Hepatic stellate cell (primary cell): ENCODE results near the gene PCOLCE2.

Experiments
- DNase-seq: peaks from one replicate; pipeline ENCODE4 v3.0.0; 2011; ENCODE audit warnings: low spot score

Gene PCOLCE2, protein sequence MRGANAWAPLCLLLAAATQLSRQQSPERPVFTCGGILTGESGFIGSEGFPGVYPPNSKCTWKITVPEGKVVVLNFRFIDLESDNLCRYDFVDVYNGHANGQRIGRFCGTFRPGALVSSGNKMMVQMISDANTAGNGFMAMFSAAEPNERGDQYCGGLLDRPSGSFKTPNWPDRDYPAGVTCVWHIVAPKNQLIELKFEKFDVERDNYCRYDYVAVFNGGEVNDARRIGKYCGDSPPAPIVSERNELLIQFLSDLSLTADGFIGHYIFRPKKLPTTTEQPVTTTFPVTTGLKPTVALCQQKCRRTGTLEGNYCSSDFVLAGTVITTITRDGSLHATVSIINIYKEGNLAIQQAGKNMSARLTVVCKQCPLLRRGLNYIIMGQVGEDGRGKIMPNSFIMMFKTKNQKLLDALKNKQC

DNA sequence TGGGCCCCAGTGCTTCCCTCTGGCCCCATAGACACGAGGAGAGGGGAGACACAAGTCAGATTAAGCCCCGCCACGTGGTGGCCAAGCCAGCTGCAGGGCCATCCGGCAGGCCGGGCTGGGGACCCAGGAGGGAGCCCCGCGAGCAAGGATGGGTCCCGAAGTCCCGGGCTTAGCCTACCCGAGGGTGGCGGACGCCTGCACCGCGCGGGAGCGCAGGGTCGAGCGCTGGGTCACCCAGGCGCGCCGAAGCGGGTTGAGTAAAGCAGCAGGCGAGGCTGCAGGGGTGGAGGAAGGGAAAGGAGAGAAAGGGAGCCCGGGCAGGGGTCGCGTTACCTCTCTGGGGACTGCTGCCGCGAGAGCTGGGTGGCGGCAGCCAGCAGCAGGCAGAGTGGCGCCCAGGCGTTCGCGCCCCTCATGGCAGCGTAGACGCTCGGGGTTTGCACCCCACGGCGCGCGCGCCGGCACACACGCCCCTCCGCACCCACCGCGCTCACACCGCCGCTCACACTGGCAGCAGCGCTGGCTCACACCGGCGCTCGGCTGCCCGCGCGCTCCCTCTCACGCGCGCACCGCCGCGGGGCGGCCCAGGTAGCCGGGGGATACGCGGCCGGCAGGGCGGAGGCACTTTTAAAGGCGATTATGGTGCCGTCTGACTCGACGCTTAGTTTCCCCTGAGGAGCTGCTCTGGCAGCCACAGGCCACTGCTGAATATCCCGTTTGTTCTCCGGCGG lies at the start of gene PCOLCE2:
TSS of gene PCOLCE2 (minus strand) at position 603 of the 731 bp plus-strand sequence. CDS start at position 416, 187 bp downstream.
- peak; percentile 51 for DNase-seq

DNA sequence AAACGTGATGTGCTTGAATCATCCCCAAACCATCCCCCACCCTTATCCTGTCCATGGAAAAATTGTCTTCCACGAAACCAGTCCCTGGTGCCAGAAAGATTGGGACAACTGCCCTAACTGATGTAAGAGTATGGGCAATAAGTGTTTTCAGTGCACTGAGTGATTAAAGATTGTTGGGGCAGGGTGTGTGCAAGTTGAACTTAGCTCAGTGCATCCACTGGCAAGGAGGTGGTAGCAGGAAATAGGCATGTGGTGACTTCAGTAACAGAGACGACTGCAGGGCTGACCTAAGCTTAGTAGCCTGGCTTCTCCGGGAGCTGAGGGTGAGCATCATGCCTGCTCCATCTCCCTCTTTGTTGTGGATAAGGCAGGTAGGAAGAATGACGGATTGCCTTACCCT lies 47.1 kb upstream of the PCOLCE2 start:
- no peak for DNase-seq

GRCh38 chr3:142934887-142935269 lies 46.0 kb upstream of the PCOLCE2 start:
- no peak for DNase-seq

DNA sequence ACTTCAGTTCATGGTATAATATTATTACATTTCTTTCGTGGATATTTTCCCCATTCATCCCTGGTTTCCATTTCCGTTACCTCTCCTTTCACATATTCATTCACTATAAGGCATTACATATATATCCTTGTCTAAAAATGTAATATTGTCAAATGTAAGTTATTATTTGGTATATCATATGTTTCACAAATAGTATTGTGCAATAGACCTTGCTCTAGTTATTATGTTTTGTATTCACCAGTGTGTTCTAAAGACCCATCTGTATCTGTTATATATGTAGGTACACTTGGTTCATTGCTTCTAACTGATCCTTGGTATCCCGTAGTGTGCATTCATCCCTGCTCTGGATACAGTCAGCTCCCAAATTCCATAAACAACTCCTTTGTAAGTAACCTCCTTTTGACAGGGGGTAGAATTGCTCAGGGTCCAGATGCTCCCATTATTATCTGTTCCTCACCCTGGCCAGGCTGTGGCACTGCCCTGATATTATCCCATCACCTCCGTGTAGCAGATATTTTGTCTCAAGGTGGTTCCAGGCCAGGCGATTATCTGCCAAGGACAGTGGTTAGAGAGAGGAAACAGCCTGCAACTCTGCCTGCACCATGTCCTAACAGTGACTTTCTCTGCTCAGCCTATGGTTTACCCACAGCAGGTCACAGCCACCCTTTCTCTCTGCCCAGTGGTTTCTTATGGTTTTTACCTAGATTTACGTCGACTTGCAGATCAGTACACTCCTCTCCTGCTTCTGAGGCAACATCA lies 45.4 kb upstream of the PCOLCE2 start:
- DNase-seq, result no peak

DNA sequence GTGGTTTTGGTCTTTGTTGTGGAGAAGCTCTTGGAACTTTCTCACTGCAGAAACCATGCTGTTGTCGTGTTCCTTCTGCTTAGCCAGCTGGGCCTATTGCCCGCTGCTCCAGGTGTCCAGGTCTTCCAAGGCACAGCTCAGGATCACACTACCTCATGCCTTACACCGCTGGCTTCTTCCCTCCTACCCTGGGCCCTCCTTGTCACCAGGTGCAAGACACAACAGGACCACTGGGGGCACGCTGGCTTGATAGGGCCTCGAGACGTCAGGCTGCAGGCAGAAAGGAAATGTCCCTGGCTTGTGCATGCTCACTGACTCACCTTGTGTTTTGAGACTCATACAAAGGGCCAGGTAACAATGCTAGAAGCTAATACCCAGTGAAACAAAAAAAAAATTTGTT lies 42.3 kb upstream of the PCOLCE2 start:
- no peak for DNase-seq

DNA sequence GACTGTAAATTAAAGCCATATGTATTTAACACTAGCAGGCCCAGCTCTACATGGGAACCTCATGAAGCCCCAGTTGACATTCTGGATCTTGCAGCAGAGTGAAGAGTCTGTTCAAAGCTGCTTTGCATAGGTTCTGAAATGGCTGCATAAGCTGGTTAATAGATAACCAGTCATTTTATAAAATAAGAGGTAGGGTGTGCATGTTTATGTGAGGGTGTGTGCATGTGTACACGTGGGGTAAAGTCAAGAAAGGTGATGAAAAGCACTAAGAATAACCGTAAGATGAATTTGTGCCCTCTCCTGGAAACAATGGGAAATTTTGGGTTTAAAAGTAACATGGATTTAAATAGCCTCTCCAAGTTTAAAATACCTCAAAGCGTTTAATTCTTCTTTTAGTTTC lies 41.6 kb upstream of the PCOLCE2 start:
- no peak for DNase-seq

DNA sequence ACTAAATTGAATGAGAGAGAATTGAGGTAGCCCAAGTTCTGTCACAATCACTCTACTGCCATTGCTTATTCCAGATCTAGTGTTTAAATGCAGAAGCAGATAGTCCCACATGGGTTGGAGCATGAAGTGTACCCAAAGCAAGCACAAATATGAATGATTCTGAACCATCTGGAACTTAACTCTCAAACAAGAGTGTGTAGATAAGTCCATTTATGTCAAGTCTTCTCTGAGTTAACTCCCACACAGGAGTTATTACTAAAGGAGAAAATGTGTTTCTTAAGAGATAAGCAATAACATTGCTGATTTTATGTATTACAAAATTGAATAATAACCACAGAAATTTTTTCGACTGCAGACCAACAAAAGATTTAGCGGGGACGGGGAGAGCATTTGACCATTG lies 41.0 kb upstream of the PCOLCE2 start:
- DNase-seq, result no peak

GRCh38 chr3:142929109-142929508 lies 40.2 kb upstream of the PCOLCE2 start:
- DNase-seq, result no peak

DNA sequence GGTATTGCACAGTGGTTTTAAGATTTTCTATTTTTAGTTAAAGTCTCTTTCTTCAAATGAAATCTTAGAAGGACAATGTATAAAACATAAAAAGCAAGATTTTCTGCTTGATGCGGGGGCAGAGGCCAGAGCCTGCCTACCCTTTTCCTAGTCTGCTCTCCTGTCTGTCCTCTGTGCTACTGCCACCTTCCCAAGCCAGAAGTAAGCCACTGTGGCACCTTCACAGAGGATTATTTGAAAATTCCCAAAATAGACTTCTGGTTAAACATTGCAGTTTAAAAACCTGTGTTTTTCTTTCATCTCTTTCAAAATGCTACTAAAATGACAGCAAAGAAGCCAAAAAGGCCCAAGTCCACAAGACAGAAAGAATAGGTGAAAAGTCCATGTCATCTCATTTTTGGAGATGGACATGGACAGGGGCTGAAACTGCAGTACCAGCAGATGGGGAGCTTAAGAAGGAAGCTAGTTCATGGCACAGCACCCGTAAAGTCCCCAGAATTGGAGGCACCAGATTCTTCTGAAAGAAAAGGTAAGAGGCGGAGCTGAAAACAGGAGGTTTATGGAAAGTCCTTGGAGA lies 37.6 kb upstream of the PCOLCE2 start:
- DNase-seq, result no peak

DNA sequence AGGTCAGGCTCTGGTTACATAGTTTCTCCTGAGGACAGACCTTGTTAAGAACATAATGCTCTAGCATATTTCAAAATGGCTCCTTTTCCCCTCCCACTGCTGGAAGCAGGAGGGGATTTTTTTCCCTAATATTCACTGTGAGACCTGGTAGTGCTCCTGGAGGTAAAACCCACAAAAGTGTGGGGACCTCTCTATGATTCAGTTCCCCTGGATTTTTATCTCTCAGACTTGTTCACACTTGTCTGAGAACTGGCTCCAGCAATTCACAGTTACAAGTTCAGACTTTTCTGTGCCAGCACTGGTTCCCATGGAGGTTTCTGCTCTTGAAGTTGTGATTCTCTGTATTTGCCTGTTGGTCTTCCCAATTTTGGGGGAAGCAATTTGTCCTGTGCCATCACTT lies 36.3 kb upstream of the PCOLCE2 start:
- DNase-seq, result no peak

GRCh38 chr3:142923694-142924093 lies 34.8 kb upstream of the PCOLCE2 start:
- no peak for DNase-seq

- DNase-seq, result no peak
These were observed 27.7 kb upstream of the PCOLCE2 start for GRCh38 chr3:142916605-142917004.

DNA sequence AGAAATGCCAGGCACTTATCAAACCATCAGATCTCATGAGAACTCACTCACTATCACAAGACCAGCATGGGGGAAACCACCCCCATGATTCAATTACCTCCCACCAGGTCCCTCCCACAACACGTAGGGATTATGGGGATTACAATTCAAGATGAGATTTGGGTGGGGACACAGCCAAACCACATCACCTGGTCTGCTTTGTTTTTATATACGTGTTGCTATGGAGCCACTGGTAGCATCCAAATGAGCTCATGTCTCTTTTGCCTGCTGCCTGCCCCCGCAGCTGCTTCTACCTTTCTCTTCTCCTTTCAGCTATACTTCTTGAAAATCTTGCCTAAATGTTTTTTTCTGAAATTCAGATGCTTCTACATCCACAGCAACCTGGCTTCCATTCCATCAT lies 26.8 kb upstream of the PCOLCE2 start:
- no peak for DNase-seq

DNA sequence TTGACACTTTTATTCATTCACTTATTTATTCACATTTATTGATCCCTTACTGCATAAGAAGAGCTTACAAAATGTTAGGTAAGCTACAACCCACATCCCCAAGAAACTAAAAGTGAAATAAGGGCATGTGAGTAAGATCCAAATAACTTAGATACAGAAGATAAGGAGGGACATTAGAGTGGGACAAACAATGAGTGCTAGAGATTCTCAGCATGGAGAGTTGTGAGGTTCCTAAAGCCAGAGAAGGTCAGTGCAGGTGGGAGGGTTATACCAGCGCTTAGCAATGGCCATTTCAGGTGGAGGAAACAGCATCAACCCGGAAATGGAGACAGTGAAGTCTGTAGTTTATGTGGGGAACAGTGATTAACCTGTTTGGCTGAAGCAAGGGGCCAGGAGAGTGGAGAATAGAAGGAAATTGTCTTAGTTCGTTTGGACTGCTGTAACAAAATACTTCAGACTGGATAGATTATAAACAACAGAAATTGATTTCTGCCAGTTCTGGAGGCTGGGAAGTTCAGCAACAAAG lies 25.5 kb upstream of the PCOLCE2 start:
- DNase-seq, result no peak

GRCh38 chr3:142913432-142913831 lies 24.5 kb upstream of the PCOLCE2 start:
- no peak for DNase-seq

DNA sequence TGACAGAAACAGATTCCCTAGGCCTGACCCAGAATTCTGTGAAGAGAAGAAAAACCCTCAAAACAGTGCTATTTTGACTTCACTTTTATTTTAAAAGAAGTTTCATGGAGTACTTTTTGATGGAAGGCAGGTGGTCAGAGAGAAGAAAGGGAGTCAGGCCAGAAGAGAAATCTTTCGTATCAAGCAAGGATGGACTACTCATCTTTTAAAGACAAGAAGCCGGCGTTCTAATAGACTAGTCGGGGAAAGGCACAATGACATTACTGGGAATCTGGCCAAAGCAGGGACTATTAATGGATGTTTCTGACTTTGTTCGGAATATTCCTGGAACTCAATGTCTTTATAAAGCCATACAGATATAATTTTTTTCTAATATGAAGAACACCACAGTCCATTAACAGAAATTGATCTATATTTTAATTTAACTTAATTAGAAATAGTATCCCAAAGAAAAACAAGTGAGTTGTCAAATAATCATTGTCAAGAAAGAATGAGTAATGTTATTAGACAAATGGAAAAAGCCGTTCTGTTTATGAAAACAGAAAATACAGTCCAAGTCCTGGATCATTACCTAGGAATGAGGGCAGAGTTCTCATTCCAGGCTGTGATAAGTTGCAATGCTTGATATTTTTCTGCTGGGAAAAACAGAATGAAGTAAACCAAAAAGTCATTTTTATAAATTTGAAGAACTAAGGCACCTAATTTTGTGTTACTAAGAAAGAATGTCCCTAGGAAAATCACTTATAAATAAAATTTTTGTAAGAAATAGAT lies 23.7 kb upstream of the PCOLCE2 start:
- DNase-seq, result no peak

GRCh38 chr3:142910280-142910679 lies 21.4 kb upstream of the PCOLCE2 start:
- no peak for DNase-seq

DNA sequence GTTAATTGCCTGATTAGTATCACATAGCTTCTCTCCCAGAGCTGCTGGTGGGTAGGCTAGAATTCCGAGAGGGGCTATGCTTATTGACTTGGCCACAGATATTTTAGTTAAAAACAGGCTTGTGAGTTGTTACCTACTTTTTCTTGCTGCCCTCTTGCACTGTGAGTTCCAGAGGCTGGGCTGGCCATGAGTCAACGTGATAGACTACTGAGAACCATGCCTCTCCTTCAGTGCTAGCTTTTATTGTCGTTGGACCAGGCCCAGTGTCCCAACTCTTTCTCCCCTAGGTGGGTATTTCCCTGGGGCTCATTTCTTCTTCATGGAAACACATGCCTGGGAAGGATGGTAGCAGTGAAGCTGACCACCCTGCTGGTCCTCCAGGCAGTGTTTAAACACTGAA lies 20.4 kb upstream of the PCOLCE2 start:
- DNase-seq, result no peak

GRCh38 chr3:142907996-142908395 lies 19.1 kb upstream of the PCOLCE2 start:
- no peak for DNase-seq

- DNase-seq, result no peak
These were observed 16.0 kb upstream of the PCOLCE2 start for GRCh38 chr3:142904639-142905436.

GRCh38 chr3:142902356-142902755 lies 13.5 kb upstream of the PCOLCE2 start:
- DNase-seq, result no peak
